Parathyroid adenoma (tissue), 2 donors: ENCODE data around the gene CMTM1.

ENCODE experiments used
- H2AFZ ChIP-seq: fragments of 300-600 bp; sonication (generic); one replicate; pipeline ENCODE4 v1.7.0; 2017; ENCODE audit warnings: antibody characterized with exemption, mild to moderate bottlenecking
- H3K27ac ChIP-seq: fragments of 300-600 bp; sonication (generic); one replicate; pipeline ENCODE4 v1.7.0; 2017
- H3K27me3 ChIP-seq: fragments of 300-600 bp; sonication (generic); one replicate; pipeline ENCODE4 v1.7.0; 2017; ENCODE audit warnings: low read length; ENCODE audit not compliant: control insufficient read depth, insufficient read depth
- H3K36me3 ChIP-seq: fragments of 300-600 bp; sonication (generic); one replicate; pipeline ENCODE4 v1.7.0; 2017; ENCODE audit warnings: low read length; ENCODE audit not compliant: control insufficient read depth, insufficient read depth
- H3K4me1 ChIP-seq: fragments of 300-600 bp; sonication (generic); one replicate; pipeline ENCODE4 v1.7.0; 2017; ENCODE audit warnings: control low read depth
- H3K4me2 ChIP-seq: fragments of 300-600 bp; sonication (generic); one replicate; pipeline ENCODE4 v1.7.0; 2017; ENCODE audit warnings: low read length
- H3K4me3 ChIP-seq: fragments of 300-600 bp; sonication (generic); one replicate; pipeline ENCODE4 v1.7.0; 2017; ENCODE audit warnings: low read depth, low read length
- H3K79me2 ChIP-seq: fragments of 300-600 bp; sonication (generic); one replicate; pipeline ENCODE4 v1.7.0; 2017; ENCODE audit warnings: control low read depth
- H3K9ac ChIP-seq: fragments of 300-600 bp; sonication (generic); one replicate; pipeline ENCODE4 v1.7.0; 2017; ENCODE audit warnings: mild to moderate bottlenecking
- H3K9me3 ChIP-seq: fragments of 300-600 bp; sonication (generic); one replicate; pipeline ENCODE4 v1.7.0; 2017; ENCODE audit warnings: low read length; ENCODE audit not compliant: control insufficient read depth
- TF ChIP-seq, protein P1 (sequence below): fragments of 300-600 bp; sonication (generic); IDR thresholded peaks from one replicate; pipeline ENCODE4 v1.7.0; 2017; ENCODE audit warnings: antibody characterized with exemption, mild to moderate bottlenecking
- donor health status: primary hyperparathyroidism.

The CMTM1 gene

DNA sequence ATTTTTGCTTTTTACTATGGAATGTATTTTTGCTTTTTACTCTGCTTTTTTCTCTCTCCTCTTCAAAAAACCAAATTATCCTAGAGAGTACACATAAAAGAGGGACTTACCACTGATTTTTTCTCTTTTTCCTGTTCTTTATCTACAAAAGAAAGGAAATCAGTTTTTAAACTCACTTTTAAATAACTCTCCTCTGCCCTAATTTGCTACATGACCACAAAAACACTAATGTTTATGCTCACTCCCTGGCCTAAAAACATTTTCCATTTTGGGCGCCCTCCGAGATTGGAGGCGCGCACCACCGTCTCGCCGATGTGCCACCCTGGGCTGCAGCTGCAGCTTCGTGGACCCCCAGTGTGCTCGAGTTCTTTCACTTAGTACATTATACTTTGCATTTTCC is 17.4 kb upstream of the CMTM1 start:
- TF ChIP-seq, protein P1, sequence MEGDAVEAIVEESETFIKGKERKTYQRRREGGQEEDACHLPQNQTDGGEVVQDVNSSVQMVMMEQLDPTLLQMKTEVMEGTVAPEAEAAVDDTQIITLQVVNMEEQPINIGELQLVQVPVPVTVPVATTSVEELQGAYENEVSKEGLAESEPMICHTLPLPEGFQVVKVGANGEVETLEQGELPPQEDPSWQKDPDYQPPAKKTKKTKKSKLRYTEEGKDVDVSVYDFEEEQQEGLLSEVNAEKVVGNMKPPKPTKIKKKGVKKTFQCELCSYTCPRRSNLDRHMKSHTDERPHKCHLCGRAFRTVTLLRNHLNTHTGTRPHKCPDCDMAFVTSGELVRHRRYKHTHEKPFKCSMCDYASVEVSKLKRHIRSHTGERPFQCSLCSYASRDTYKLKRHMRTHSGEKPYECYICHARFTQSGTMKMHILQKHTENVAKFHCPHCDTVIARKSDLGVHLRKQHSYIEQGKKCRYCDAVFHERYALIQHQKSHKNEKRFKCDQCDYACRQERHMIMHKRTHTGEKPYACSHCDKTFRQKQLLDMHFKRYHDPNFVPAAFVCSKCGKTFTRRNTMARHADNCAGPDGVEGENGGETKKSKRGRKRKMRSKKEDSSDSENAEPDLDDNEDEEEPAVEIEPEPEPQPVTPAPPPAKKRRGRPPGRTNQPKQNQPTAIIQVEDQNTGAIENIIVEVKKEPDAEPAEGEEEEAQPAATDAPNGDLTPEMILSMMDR = no peak
- H3K9me3 ChIP-seq = no peaks in the 10 kb centered on the region
- peak overlapping the region; percentile 97 for H3K4me2 ChIP-seq
- H3K36me3 ChIP-seq = no peaks in the 10 kb centered on the region
- peak overlapping the region; percentile 64 for H3K9ac ChIP-seq
- H3K27me3 ChIP-seq = no peaks in the 10 kb centered on the region
- H3K4me3 ChIP-seq = peak overlapping the region; percentile 78
- peak overlapping the region; percentile 93 for H2AFZ ChIP-seq
- peaks cover 6% of the 10 kb centered on the region for H3K79me2 ChIP-seq
- H3K4me1 ChIP-seq = peaks cover 15% of the 10 kb centered on the region
- H3K27ac ChIP-seq = peak overlapping the region; percentile 83

DNA sequence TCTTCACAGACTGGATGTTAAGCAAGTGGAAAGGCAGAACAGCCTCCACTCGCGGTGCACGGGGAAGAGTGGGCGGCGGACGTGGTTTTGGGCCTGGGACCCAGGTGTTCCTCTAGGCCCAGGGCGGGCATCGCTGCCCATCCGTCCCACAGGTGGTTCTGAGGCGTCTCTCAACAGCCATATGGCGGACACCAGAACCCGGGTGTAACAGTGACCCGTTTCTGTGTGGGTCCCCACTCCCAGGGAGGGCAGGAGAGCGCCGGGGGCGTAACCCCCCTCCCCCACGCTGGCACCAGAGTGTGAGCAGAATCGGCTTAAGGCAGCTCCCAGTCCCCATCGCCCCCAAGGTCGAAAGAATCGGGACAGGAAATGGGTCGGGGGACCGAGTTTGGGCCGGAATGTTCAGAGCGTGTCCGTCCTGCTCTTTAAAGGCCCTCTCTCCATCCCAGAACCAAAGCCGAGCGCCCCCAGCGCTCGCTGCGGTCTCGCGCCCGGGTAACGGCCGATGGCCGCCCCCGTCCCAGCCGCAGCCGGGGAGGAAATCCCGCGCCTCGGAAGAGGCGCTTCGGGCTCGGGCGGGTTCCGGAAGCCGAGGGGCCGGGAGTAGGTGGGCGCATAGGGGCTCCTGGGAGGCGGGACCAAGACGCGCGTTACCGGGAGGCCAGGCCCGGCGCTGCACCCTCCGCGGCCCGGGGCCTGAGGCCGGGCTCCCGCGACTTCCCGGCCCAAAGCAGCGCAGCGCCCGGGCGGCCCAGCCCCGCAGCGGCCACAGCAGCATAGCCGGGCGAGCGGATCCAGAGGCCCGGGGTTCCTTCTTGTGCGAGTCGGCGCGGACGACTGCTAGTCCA is 16.7 kb upstream of the CMTM1 start, which contains the start of gene TK2:
TK2 (minus strand) TSS at position 839 of the 848 bp plus-strand sequence; CDS start at position 778, 61 bp downstream.
- TF ChIP-seq, protein P1 = peak; percentile 39
- peak within 1 kb of the TSS; percentile 83 for H3K27ac ChIP-seq
- H3K79me2 ChIP-seq = peaks cover 6% of the 10 kb centered on the region
- no peaks in the 10 kb centered on the region for H3K9me3 ChIP-seq
- peak within 1 kb of the TSS; percentile 93 for H2AFZ ChIP-seq
- H3K4me2 ChIP-seq = peak within 1 kb of the TSS; percentile 97
- peak within 1 kb of the TSS; percentile 78 for H3K4me3 ChIP-seq
- no peaks in the 10 kb centered on the region for H3K36me3 ChIP-seq
- H3K27me3 ChIP-seq = no peaks in the 10 kb centered on the region
- peaks cover 15% of the 10 kb centered on the region for H3K4me1 ChIP-seq
- peak within 1 kb of the TSS; percentile 64 for H3K9ac ChIP-seq

DNA sequence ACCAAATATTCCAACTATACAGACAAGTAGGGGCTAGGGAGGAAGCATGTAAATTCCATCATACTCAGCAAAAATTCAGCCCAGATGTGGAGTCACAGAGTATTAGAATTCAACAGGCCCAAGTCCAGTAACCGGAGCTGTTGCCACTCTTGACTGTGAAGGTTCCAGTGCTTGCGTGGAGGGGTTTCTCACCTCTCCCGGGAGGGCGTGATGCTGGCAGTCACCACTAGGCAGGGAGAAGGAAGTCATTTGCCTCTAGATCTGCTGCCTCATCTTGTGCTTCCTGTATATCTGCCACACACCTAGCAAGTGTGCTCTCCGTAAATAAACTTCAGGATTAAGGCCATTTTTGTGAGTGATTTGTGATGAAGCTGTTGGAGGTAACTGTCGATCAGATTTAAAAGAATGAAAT is 14.9 kb upstream of the CMTM1 start:
- Histone ChIP-seq H3K4me1 (peaks cover 15% of the 10 kb centered on the region), H3K4me2 (no peak overlapping the region), H3K9me3 (no peaks in the 10 kb centered on the region), H3K27ac (peak overlapping the region; percentile 8), H3K4me3 (no peak overlapping the region), H3K36me3 (no peaks in the 10 kb centered on the region), H3K27me3 (no peaks in the 10 kb centered on the region), H3K79me2 (peaks cover 6% of the 10 kb centered on the region), H2AFZ (peak overlapping the region; percentile 97), H3K9ac (no peak overlapping the region)
- TF ChIP-seq, protein P1 = no peak

DNA sequence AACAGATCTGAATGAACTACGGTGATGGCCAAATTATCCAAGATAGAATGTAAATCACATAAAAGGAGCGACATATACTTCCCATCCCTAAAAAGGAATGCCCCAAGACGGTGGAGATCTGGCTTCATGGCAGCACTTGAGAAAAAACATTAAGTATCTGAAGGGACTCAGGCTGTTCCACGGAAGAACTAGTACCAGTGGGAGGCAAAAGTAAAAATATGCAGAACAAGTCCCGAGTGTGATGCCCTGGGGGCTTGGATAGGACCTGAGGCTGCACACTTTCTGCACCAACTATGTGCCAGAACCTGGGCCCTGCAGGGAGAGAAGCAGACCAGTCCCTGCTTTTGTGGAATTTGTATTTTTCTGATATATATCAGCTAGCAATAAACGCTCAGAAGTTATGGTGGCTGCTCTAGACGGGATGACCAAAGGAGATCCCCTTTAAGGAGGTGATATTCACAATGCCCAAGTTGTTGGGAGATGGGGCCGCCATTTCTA is 14.4 kb upstream of the CMTM1 start:
- TF ChIP-seq, protein P1 = no peak
- H3K4me2 ChIP-seq = peak overlapping the region; percentile 76
- H3K9me3 ChIP-seq = no peaks in the 10 kb centered on the region
- H3K9ac ChIP-seq = no peak overlapping the region
- H2AFZ ChIP-seq = peak overlapping the region; percentile 97
- H3K27ac ChIP-seq = peak overlapping the region; percentile 87
- H3K4me3 ChIP-seq = peak overlapping the region; percentile 70
- H3K79me2 ChIP-seq = peaks cover 6% of the 10 kb centered on the region
- no peaks in the 10 kb centered on the region for H3K36me3 ChIP-seq
- H3K27me3 ChIP-seq = no peaks in the 10 kb centered on the region
- peaks cover 15% of the 10 kb centered on the region for H3K4me1 ChIP-seq
